HG03095 (cell line): Measurements from ENCODE around the gene AKAP12.
"Not testable (repeated sequence)": the region's sequence is repeated elsewhere in the genome, so short reads cannot be mapped to it uniquely, and the experiment has no call there.

ENCODE experiments used
- ATAC-seq: cut with Tn5 transposase; IDR thresholded peaks from one replicate; pipeline ENCODE4 v1.9.1; 2021; ENCODE audit warnings: moderate library complexity; ENCODE audit not compliant: unreplicated experiment

Gene AKAP12

GRCh38 chr6:151309619-151310018, 69.9 kb downstream of the AKAP12 start:
- ATAC-seq = no peak

DNA sequence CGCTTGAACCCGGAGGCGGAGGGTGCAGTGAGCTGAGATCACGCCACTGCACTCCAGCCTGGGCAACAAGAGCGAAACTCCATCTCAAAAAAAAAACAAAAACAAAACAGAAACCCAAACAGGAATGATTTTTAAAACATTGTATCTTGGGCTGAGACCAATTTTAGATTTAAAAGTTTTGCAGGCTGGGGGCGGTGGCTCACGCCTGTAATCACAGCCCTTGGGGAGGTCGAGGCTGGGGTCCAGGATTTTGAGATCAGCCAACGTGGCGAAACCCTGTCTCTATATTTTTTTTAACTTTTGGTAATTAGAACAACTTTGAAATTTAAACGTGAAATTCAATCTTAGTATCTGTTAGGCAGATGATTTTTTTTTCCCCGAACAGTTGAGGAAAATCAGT, 70.5 kb downstream of the AKAP12 start:
- ATAC-seq = no peak

GRCh38 chr6:151310852-151311767, 71.3 kb downstream of the AKAP12 start:
- no peak for ATAC-seq

DNA sequence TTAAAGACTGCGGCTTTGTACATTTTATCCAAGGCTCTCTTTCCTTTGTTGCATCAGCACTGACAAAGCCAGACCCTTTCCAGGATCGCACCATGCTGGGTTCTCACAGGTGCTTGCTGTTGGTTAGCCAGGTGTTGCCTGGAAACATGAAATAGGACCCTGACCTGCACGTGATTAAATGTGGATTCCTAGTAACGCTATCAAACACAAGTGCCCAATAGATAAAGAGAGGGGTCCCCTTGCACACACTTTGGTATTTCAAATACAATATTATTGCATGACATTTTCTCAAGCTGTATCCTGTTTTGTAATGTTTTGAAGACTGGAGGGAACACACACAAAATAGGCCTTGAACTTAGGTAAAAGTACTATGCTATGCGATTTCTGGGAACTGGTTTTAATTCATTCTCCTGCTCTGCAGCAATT, 73.3 kb downstream of the AKAP12 start:
- ATAC-seq = no peak

GRCh38 chr6:151315661-151316060, 75.9 kb downstream of the AKAP12 start:
- not testable (repeated sequence) for ATAC-seq

GRCh38 chr6:151317103-151317994, 77.6 kb downstream of the AKAP12 start:
- no peak for ATAC-seq

- no peak for ATAC-seq
These were observed 78.2 kb downstream of the AKAP12 start for GRCh38 chr6:151317995-151318365.

DNA sequence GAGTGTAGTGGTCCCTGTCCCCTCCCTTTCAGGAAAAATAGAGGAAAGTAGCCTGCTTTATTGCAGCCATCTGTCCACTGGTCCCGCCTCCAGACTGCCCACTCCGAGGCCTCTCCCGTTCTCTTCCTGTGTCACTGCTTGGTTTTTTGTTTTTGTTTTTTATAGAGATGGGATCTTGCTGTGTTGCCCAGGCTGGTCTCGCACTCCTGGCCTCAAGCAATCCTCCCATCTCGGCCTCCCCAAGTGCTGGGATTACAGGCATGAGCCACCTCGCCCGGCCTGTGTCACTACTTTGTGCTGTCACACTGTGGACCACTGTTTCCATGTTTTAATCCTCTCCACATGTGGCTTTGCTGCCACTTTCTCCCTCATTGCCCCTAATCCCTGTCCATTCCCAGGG, 80.4 kb downstream of the AKAP12 start:
- no peak for ATAC-seq

DNA sequence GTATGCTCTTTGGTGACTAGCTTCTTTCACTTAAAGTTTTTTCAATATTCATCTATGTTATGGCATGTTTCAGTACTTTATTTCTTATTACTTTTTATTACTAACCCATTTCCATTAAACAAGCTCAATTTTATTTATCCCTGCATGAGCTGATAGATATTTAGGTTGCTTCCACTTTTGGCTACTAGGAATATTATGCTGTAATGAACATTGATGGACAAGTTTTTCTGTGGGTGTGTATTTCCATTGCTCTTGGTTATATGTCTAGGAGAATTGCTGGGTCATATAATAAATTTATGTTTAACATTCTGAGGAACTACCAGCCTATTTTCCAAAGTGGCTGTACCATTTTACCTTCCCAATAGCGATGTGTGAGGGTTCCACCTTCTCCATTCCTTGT, 81.7 kb downstream of the AKAP12 start:
- ATAC-seq = no peak

GRCh38 chr6:151322570-151322969, 82.8 kb downstream of the AKAP12 start:
- no peak for ATAC-seq

DNA sequence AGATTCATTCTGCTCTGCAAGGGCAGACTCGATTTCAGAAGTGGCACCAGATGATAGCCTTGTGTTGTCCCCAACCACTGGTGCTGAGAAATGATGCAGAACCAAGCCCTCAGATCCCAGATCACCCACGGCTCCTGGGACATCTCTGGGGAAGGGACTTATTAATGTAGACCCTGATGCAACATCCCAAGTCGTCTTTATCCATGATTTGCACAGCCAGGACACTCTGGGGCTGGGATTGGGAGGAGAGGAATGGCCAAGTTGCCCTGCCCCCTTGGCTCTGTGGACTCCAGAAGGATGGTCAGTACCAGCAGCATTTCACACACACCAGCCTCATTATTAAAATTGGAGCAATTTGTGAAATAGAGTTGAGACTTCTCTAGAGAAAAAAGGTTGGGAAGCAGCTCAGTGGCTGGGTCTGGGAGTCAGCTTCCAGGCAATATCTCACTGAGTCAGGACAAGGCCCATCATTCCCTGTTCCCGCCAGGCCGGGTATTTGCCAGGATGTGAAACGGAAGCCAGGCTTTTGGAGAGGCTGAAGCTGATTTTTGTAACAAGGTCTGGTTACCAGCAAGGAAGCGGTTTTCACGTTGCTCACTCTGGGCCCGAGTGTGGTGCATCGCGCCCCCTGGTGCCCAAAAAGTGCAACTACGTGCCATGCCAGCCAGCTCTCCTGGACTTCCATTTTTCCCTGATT, 84.2 kb downstream of the AKAP12 start:
- ATAC-seq = no peak

GRCh38 chr6:151324488-151324825, 84.7 kb downstream of the AKAP12 start:
- no peak for ATAC-seq

GRCh38 chr6:151325075-151326050, 85.6 kb downstream of the AKAP12 start:
- no peak for ATAC-seq

- no peak for ATAC-seq
These were observed 86.5 kb downstream of the AKAP12 start for GRCh38 chr6:151326116-151326825.

DNA sequence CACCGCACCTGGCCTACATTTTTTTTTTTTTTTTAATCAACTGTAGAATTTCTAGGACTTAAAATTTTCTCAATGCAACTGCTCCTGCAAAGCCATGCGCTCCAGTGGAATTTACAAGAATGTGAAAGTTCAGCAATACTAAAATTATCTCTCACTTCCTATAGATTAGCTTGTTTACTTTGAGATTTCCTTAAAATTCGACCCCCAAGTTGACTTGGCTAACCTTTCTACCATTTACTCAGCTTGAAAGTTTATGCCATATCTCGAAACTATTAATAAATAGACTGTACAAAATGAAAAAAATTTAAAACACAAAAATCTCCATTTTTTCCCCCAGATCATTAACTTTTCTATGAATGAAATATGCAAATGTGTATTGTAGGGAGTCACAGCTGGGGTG, 87.3 kb downstream of the AKAP12 start:
- ATAC-seq = no peak

- no peak for ATAC-seq
These were observed 90.4 kb downstream of the AKAP12 start for GRCh38 chr6:151330130-151330696.

GRCh38 chr6:151335930-151336329, 96.2 kb downstream of the AKAP12 start:
- ATAC-seq = no peak

- ATAC-seq = no peak
These were observed 99.0 kb downstream of the AKAP12 start for GRCh38 chr6:151338651-151339200.

GRCh38 chr6:151339369-151339768, 99.6 kb downstream of the AKAP12 start:
- ATAC-seq = no peak
